CD4-positive, alpha-beta T cell treated with Interleukin-17A for 4 hours (primary cell): ENCODE measurements around the gene DAZ4.
"Not testable (repeated sequence)": the region's sequence is repeated elsewhere in the genome, so short reads cannot be mapped to it uniquely, and the experiment has no call there.

Experiments
- DNase-seq: peaks from one replicate; pipeline ENCODE4 v3.0.0-alpha.2; 2020; ENCODE audit warnings: mixed read lengths

Gene DAZ4

GRCh38 chrY:24833619-24834018 lies at the start of gene DAZ4:
Gene DAZ4, plus strand, starts transcription at chrY:24833919. Its CDS starts 208 bp downstream, at chrY:24834127.
- DNase-seq = not testable (repeated sequence)

- DNase-seq = not testable (repeated sequence)
Measured at GRCh38 chrY:24813293-24813692, 20.4 kb upstream of the DAZ4 start, which contains the start of gene DAZ3. Gene DAZ3, minus strand, starts transcription at chrY:24813393. Its CDS starts 208 bp downstream, at chrY:24813185.

- DNase-seq = not testable (repeated sequence)
Measured at GRCh38 chrY:24821836-24822235, 11.9 kb upstream of the DAZ4 start.

GRCh38 chrY:24824184-24824879 lies 9.4 kb upstream of the DAZ4 start:
- DNase-seq = not testable (repeated sequence)

- DNase-seq = not testable (repeated sequence)
Measured at GRCh38 chrY:24825069-24825468, 8.7 kb upstream of the DAZ4 start.
